Measurements from ENCODE around the gene ECE1.

GRCh38 chr1:21321963-21322680, 31.9 kb upstream of the ECE1 start:
- no peak for TF ChIP-seq CTCF (IDR thresholded peaks at IDR 0.05; ENCODE audit: insufficient read depth, low read length, poor library complexity, severe bottlenecking)
- TF ChIP-seq EZH2phosphoT487 (conservative IDR thresholded peaks at IDR 0.05; ENCODE audit: low read length), result no peak

Measured in SU-DHL-6 (cell line).